Panc1 (cell line): ENCODE data around the gene RPS18. TPM values are rescaled to one million over a fixed set of nuclear protein-coding genes. Genes with fewer than 3 reads are reported as not detected.
"Not testable (repeated sequence)": the region's sequence is repeated elsewhere in the genome, so short reads cannot be mapped to it uniquely, and the experiment has no call there.

Experiments
- ATAC-seq: fragments of 200-7000 bp; cut with Tn5 transposase; 2 replicates; pipeline ENCODE4 v1.9.1; 2020; ENCODE audit warnings: mild to moderate bottlenecking, moderate library complexity
- BruUV-seq: library from RNA; stranded (reverse); fragments of 400-500 nt; replicated peaks from 2 replicates; lab custom pipeline; 2021; lab: Mats Ljungman, UMichigan
- CTCF ChIA-PET: fragments of 300-600 bp; sonication (Branson Sonifier 250); formaldehyde crosslinking; loops from one replicate; lab custom pipeline; 2022; ENCODE audit warnings: antibody characterized with exemption; lab: Charles Lee
- POLR2A ChIA-PET: fragments of 300-600 bp; sonication (Branson Sonifier 250); formaldehyde crosslinking; loops from one replicate; lab custom pipeline; 2022; ENCODE audit warnings: antibody characterized with exemption; lab: Charles Lee
- DNase-seq: peaks from one replicate; pipeline ENCODE4 v3.0.0-alpha.2; 2010; ENCODE audit warnings: low read depth, low spot score
- H3K27ac ChIP-seq: 2 replicates; pipeline ENCODE4 v1.5.1; 2011; ENCODE audit warnings: mild to moderate bottlenecking, low read length, inconsistent platforms
- H3K27me3 ChIP-seq: fragments of 200-500 bp; sonication (Bioruptor generic); 2 replicates; pipeline ENCODE4 v1.6.0; 2014; ENCODE audit warnings: low read length, inconsistent platforms; ENCODE audit not compliant: control insufficient read depth, insufficient read depth
- H3K36me3 ChIP-seq: fragments of 200-500 bp; sonication (Bioruptor generic); 2 replicates; pipeline ENCODE4 v1.5.1; 2014; ENCODE audit warnings: inconsistent platforms, mild to moderate bottlenecking, low read length, moderate library complexity; ENCODE audit not compliant: control insufficient read depth, insufficient read depth
- H3K4me1 ChIP-seq: 2 replicates; pipeline ENCODE4 v1.5.1; 2011; ENCODE audit warnings: inconsistent platforms, mild to moderate bottlenecking, low read length, moderate library complexity; ENCODE audit not compliant: control insufficient read depth, insufficient read depth
- H3K4me3 ChIP-seq, 2 experiments: 2 replicates each; pipeline ENCODE4 v1.5.1; 2011 to 2012; ENCODE audit warnings: low read depth in 2 of 2, low read length in 2 of 2, mild to moderate bottlenecking in 2 of 2, inconsistent platforms in 1 of 2, moderate library complexity in 1 of 2
- H3K9me3 ChIP-seq: fragments of 200-500 bp; sonication (Bioruptor generic); 2 replicates; pipeline ENCODE4 v1.5.1; 2014; ENCODE audit warnings: low read depth, mild to moderate bottlenecking, inconsistent platforms, low read length, moderate library complexity; ENCODE audit not compliant: control insufficient read depth, insufficient read depth
- POLR2AphosphoS5 ChIP-seq: IDR thresholded peaks from 2 replicates; pipeline ENCODE4 v1.6.1; 2012; ENCODE audit warnings: mild to moderate bottlenecking, low read depth, low read length, moderate library complexity
- SIN3A ChIP-seq: IDR thresholded peaks from 2 replicates; pipeline ENCODE4 v1.6.1; 2012; ENCODE audit warnings: low read depth, mild to moderate bottlenecking, low read length, moderate library complexity, borderline replicate concordance; ENCODE audit not compliant: insufficient read depth
- TCF7L2 ChIP-seq: IDR thresholded peaks from 2 replicates; pipeline ENCODE4 v1.6.1; 2011; ENCODE audit warnings: mild to moderate bottlenecking, low read depth, low read length, inconsistent platforms
- in situ Hi-C: cut with HindIII; loops from 2 replicates; pipeline ENCODE4 v1.10.0; 2016; ENCODE audit warnings: low sequenced_read_pairs, low pct_unique_long_range_greater_than_20kb
- intact Hi-C: fragments of 100-400 bp; cut with micrococcal nuclease; formaldehyde crosslinking; loops from one replicate; pipeline ENCODE4 v1.10.0; 2022; ENCODE audit not compliant: unreplicated experiment
- total RNA-seq: library from RNA; stranded (reverse); gene quantifications from one replicate; pipeline ENCODE4 v1.2.1, GENCODE V29; 2021; ENCODE audit not compliant: unreplicated experiment
- TF ChIP-seq, protein P1 (sequence below): fragments of 450-650 bp; IDR thresholded peaks from 2 replicates; pipeline ENCODE4 v1.5.1; 2017; ENCODE audit warnings: mild to moderate bottlenecking
- TF ChIP-seq, protein P2 (sequence below), 2 experiments: IDR thresholded peaks; 2 replicates each; pipeline ENCODE4 v1.6.1; 2011 to 2012; ENCODE audit warnings: low read depth in 2 of 2, control low read depth in 1 of 2, low read length in 1 of 2, mild to moderate bottlenecking in 1 of 2, moderate library complexity in 1 of 2; ENCODE audit not compliant: insufficient read depth in 1 of 2

RPS18 gene
- total RNA-seq, 1 experiment from 2014 or later: 1,987 TPM

DNA sequence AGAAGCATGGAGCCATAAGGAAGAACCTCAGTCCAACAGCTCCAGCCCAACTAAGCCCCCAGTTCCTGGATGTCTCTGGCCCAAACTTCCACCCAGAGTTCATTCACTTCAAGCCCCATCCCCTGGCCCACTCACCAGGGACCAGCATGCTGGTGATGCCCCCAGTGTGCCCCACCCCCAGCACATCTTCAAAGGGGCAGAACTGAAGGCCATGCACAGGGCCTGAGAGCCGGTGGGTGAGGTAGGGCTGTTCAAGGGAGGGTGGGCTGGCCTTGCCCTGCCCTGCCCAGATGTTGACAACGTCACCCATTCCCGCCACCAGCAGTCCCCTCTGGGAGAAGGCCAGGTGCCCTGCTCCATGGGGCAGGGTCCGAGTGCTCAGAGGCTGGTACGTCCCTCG is 8.7 kb downstream of the RPS18 start:
- Histone ChIP-seq H3K4me1 (peaks cover 38% of the 10 kb centered on the region), H3K36me3 (peaks cover 3% of the 10 kb centered on the region; the same call in 1 of the 2 replicates), H3K4me3 (no peak overlapping the region), H3K9me3 (no peaks in the 10 kb centered on the region), H3K27me3 (no peaks in the 10 kb centered on the region), H3K27ac (peak overlapping the region; percentile 19; the same call in 1 of the 2 replicates)
- ChIA-PET POLR2A (interaction anchor here (0.6 to 0.9 kb wide), 3 partner anchors 9 to 145 kb away, joined by 3 to 4 read pairs (median 3); no protein-coding TSS in a partner anchor), CTCF (no interaction called here)
- TF ChIP-seq SIN3A (no peak), TCF7L2 (no peak), POLR2AphosphoS5 (no peak)
- TF ChIP-seq, protein P1, sequence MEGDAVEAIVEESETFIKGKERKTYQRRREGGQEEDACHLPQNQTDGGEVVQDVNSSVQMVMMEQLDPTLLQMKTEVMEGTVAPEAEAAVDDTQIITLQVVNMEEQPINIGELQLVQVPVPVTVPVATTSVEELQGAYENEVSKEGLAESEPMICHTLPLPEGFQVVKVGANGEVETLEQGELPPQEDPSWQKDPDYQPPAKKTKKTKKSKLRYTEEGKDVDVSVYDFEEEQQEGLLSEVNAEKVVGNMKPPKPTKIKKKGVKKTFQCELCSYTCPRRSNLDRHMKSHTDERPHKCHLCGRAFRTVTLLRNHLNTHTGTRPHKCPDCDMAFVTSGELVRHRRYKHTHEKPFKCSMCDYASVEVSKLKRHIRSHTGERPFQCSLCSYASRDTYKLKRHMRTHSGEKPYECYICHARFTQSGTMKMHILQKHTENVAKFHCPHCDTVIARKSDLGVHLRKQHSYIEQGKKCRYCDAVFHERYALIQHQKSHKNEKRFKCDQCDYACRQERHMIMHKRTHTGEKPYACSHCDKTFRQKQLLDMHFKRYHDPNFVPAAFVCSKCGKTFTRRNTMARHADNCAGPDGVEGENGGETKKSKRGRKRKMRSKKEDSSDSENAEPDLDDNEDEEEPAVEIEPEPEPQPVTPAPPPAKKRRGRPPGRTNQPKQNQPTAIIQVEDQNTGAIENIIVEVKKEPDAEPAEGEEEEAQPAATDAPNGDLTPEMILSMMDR: no peak
- TF ChIP-seq, protein P2, sequence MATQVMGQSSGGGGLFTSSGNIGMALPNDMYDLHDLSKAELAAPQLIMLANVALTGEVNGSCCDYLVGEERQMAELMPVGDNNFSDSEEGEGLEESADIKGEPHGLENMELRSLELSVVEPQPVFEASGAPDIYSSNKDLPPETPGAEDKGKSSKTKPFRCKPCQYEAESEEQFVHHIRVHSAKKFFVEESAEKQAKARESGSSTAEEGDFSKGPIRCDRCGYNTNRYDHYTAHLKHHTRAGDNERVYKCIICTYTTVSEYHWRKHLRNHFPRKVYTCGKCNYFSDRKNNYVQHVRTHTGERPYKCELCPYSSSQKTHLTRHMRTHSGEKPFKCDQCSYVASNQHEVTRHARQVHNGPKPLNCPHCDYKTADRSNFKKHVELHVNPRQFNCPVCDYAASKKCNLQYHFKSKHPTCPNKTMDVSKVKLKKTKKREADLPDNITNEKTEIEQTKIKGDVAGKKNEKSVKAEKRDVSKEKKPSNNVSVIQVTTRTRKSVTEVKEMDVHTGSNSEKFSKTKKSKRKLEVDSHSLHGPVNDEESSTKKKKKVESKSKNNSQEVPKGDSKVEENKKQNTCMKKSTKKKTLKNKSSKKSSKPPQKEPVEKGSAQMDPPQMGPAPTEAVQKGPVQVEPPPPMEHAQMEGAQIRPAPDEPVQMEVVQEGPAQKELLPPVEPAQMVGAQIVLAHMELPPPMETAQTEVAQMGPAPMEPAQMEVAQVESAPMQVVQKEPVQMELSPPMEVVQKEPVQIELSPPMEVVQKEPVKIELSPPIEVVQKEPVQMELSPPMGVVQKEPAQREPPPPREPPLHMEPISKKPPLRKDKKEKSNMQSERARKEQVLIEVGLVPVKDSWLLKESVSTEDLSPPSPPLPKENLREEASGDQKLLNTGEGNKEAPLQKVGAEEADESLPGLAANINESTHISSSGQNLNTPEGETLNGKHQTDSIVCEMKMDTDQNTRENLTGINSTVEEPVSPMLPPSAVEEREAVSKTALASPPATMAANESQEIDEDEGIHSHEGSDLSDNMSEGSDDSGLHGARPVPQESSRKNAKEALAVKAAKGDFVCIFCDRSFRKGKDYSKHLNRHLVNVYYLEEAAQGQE (IDR thresholded peaks at IDR 0.05; ENCODE audit: insufficient read depth in 1 of 2, low read depth in 2 of 2, low read length in 1 of 2): no peak
- no TSS peak for BruUV-seq
- in situ Hi-C loops: no loop called here
- ATAC-seq: no peak
- DNase-seq: no peak
- intact Hi-C loops: no loop called here

DNA sequence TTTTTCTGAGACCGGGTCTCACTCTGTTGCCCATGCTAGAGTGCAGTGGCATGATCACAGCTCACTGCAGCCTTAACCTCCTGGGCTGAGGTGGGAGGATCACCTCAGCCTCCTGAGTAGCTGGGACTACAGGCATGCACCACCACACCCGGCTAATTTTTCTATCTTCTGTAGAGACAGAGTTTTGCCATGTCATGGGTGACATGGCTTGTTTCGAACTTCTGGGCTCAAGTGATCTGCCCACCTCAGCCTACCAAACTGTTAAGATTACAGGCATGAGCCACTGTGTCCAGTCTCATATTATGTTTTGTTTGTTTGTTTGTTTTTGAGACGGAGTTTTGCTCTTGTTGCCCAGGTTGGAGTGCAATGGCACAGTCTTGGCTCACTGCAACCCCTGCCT is 13.3 kb downstream of the RPS18 start:
- DNase-seq, intact Hi-C loops, POLR2A ChIA-PET, H3K4me3 ChIP-seq, H3K27me3 ChIP-seq, in situ Hi-C loops, H3K27ac ChIP-seq, CTCF ChIA-PET, ATAC-seq, BruUV-seq, H3K9me3 ChIP-seq: not testable (repeated sequence)
- Histone ChIP-seq H3K4me1 (peaks cover 12% of the 10 kb centered on the region), H3K36me3 (peaks cover 11% of the 10 kb centered on the region)
